Ovary (tissue), 9 donors: ENCODE data around the gene SSBP2. TPM values are rescaled to one million over a fixed set of nuclear protein-coding genes. Genes with fewer than 3 reads are reported as not detected.

Experiments used
- DNase-seq, 5 donors: peaks; one replicate each; pipeline ENCODE4 v3.0.0-alpha.2; 2019 to 2020
- H3K27ac ChIP-seq, 2 donors: fragments of 200-600 bp; one replicate each; pipeline versions ENCODE4 v1.5.1 to v1.8.0; 2019 to 2022
- H3K27me3 ChIP-seq: fragments of 200-600 bp; one replicate; pipeline ENCODE4 v1.8.0; 2022
- H3K36me3 ChIP-seq: fragments of 200-600 bp; sonication (generic); one replicate; pipeline ENCODE4 v1.5.1; 2019
- H3K4me1 ChIP-seq: one replicate; pipeline ENCODE4 v1.8.1; 2013; ENCODE audit warnings: mild to moderate bottlenecking, moderate library complexity; ENCODE audit not compliant: insufficient read depth
- H3K4me3 ChIP-seq: fragments of 200-600 bp; sonication (generic); one replicate; pipeline ENCODE4 v1.5.1; 2017
- H3K9me3 ChIP-seq, 2 donors: fragments of 200-600 bp in 1 of 2; sonication (generic) in 1 of 2; one replicate each; pipeline versions ENCODE4 v1.5.1 to v1.8.1; 2013 to 2019; ENCODE audit warnings: mild to moderate bottlenecking in 1 of 2, moderate library complexity in 1 of 2
- EP300 ChIP-seq: sonication (generic); formaldehyde crosslinking; IDR thresholded peaks from one replicate; pipeline ENCODE4 v1.6.1; 2017; ENCODE audit warnings: antibody characterized with exemption
- POLR2A ChIP-seq: fragments of 450-650 bp; IDR thresholded peaks from one replicate; pipeline ENCODE4 v1.6.1; 2017; ENCODE audit warnings: antibody characterized with exemption, mild to moderate bottlenecking, moderate library complexity
- WGBS, 3 donors: extraction: QIAGEN DNeasy Blood & Tissue Kit in 1 of 3; methylation state at CpG; one replicate each; pipeline versions ENCODE4 v1.1.5 to v1.1.7; 2013 to 2017; 5-methylcytosine and 5-hydroxymethylcytosine counted together
- intact Hi-C, 4 donors: fragments of 100-400 bp; cut with DNase I; formaldehyde crosslinking; loops; one replicate each; pipeline versions ENCODE4 v1.11.0 to v1.15.1; 2022 to 2023
- polyA plus RNA-seq, 2 donors: library from polyadenylated mRNA; stranded (reverse); fragments of 200-250 nt in 1 of 2; fragments of 350-450 nt in 1 of 2; fragmentation: Illumina TruSeq in 1 of 2; extraction: RNeasy Lipid Tissue Mini Kit (QIAGEN cat#74804) in 1 of 2; gene quantifications; one replicate each; pipeline ENCODE4 v1.2.3, GENCODE V29; 2013 to 2014
- total RNA-seq, 7 donors: library from RNA; depleted of rRNA in 2 of 7; stranded (reverse); fragments of >200 nt in 2 of 7; fragmentation: NEBNext Ultra II Directional in 3 of 7; extraction: Animal tissue kit (Norgen Biotek cat#: 25700) in 3 of 7; gene quantifications; one replicate each; pipeline versions ENCODE4 v1.1.0 to v1.2.4, GENCODE V29; 2016 to 2023
- TF ChIP-seq, protein P1 (sequence below), 3 donors: fragments of 450-650 bp in 2 of 3; fragments of 200-600 bp in 1 of 3; IDR thresholded peaks; one replicate each; pipeline versions ENCODE4 v1.5.1 to v1.8.0; 2016 to 2022; ENCODE audit warnings: antibody characterized with exemption in 3 of 3, mild to moderate bottlenecking in 1 of 3
- donor health status: DM: no; HTN: no; CAD: no; lungs with moderate emphysema.
- donor health status: DM: no; HTN: no; CAD: no.
- donor health status: Bipolar disorder and iron deficiency.
- donor health status: DM: yes; HTN: yes; CAD: no.
- donor health status: DM: no; HTN: no; CAD: no.
- donor health status: DM: yes; HTN: yes; CAD: no.

SSBP2 gene
- total and polyA plus RNA-seq, 9 donors: 40.5 to 126 (median 78.2) TPM

- H3K27me3 ChIP-seq: no peaks in the 10 kb centered on the region
- TF ChIP-seq EP300 (no peak), POLR2A (no peak)
- TF ChIP-seq, protein P1, sequence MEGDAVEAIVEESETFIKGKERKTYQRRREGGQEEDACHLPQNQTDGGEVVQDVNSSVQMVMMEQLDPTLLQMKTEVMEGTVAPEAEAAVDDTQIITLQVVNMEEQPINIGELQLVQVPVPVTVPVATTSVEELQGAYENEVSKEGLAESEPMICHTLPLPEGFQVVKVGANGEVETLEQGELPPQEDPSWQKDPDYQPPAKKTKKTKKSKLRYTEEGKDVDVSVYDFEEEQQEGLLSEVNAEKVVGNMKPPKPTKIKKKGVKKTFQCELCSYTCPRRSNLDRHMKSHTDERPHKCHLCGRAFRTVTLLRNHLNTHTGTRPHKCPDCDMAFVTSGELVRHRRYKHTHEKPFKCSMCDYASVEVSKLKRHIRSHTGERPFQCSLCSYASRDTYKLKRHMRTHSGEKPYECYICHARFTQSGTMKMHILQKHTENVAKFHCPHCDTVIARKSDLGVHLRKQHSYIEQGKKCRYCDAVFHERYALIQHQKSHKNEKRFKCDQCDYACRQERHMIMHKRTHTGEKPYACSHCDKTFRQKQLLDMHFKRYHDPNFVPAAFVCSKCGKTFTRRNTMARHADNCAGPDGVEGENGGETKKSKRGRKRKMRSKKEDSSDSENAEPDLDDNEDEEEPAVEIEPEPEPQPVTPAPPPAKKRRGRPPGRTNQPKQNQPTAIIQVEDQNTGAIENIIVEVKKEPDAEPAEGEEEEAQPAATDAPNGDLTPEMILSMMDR (IDR thresholded peaks at IDR 0.05): no peak
- no peaks in the 10 kb centered on the region for H3K4me1 ChIP-seq
- no peaks in the 10 kb centered on the region for H3K36me3 ChIP-seq
- WGBS, 3 donors: 76 to 86% (median 77%) methylated on average over 3 of the region's 3 CpGs
- no peak overlapping the region for H3K4me3 ChIP-seq
- no peak overlapping the region for H3K27ac ChIP-seq
- H3K9me3 ChIP-seq: no peaks in the 10 kb centered on the region
- DNase-seq: no peak
- intact Hi-C loops: no loop called here
These were observed 94.1 kb downstream of the SSBP2 start for GRCh38 chr5:81656783-81657182.

DNA sequence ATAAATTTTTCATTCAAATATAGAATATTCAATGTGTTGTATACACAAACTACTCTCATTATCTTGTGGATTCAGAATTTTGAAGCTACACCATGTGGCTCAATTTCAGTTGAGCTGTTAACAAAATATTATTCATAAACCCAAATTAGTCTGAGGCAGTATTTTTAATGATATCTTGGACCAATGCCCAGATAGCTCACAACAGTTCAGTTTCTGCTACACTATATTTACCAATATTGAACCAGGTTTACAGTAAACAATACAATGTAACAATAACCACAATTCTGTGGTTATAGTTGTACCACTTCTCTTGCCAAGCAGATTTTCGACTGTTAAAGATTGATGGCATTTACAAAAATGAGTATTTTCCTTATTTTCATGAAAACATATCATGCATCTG lies 99.9 kb downstream of the SSBP2 start:
- H3K4me1 ChIP-seq: peaks cover 1% of the 10 kb centered on the region
- TF ChIP-seq POLR2A: no peak
- TF ChIP-seq EP300: no peak
- TF ChIP-seq, protein P1 (IDR thresholded peaks at IDR 0.05): no peak
- H3K9me3 ChIP-seq: no peaks in the 10 kb centered on the region
- WGBS, 3 donors: 20 to 40% (median 30%) methylated on average over 1 of the region's 1 CpG
- no peak overlapping the region for H3K27ac ChIP-seq
- DNase-seq: no peak
- no peaks in the 10 kb centered on the region for H3K36me3 ChIP-seq
- H3K4me3 ChIP-seq: no peak overlapping the region
- intact Hi-C loops: no loop called here
- no peaks in the 10 kb centered on the region for H3K27me3 ChIP-seq

GRCh38 chr5:81646469-81646995 lies 104.4 kb downstream of the SSBP2 start:
- WGBS, 3 donors: 96 to 99% (median 97%) methylated on average over 3 of the region's 3 CpGs
- Histone ChIP-seq H3K36me3 (no peaks in the 10 kb centered on the region), H3K4me1 (peaks cover 1% of the 10 kb centered on the region), H3K27me3 (no peaks in the 10 kb centered on the region), H3K4me3 (no peak overlapping the region), H3K9me3 (no peaks in the 10 kb centered on the region), H3K27ac (no peak overlapping the region)
- DNase-seq: no peak
- no peak for TF ChIP-seq EP300
- TF ChIP-seq, protein P1 (IDR thresholded peaks at IDR 0.05): no peak
- no peak for TF ChIP-seq POLR2A
- intact Hi-C loops: no loop called here

GRCh38 chr5:81642210-81642609 lies 108.7 kb downstream of the SSBP2 start:
- Histone ChIP-seq H3K27ac (no peak overlapping the region), H3K4me1 (no peaks in the 10 kb centered on the region), H3K4me3 (no peak overlapping the region), H3K9me3 (no peaks in the 10 kb centered on the region), H3K27me3 (no peaks in the 10 kb centered on the region), H3K36me3 (no peaks in the 10 kb centered on the region)
- no peak for DNase-seq
- intact Hi-C loops: no loop called here
- TF ChIP-seq, protein P1 (IDR thresholded peaks at IDR 0.05): no peak
- TF ChIP-seq POLR2A (no peak), EP300 (no peak)
